NCI-H2171 (cell line): ENCODE data around the gene BARX1.
"Not testable (repeated sequence)": the region's sequence is repeated elsewhere in the genome, so short reads cannot be mapped to it uniquely, and the experiment has no call there.

ENCODE experiments used
- DNase-seq: peaks from one replicate; lab custom pipeline; 2025; lab: John Stamatoyannopoulos, UW

Gene BARX1

DNA sequence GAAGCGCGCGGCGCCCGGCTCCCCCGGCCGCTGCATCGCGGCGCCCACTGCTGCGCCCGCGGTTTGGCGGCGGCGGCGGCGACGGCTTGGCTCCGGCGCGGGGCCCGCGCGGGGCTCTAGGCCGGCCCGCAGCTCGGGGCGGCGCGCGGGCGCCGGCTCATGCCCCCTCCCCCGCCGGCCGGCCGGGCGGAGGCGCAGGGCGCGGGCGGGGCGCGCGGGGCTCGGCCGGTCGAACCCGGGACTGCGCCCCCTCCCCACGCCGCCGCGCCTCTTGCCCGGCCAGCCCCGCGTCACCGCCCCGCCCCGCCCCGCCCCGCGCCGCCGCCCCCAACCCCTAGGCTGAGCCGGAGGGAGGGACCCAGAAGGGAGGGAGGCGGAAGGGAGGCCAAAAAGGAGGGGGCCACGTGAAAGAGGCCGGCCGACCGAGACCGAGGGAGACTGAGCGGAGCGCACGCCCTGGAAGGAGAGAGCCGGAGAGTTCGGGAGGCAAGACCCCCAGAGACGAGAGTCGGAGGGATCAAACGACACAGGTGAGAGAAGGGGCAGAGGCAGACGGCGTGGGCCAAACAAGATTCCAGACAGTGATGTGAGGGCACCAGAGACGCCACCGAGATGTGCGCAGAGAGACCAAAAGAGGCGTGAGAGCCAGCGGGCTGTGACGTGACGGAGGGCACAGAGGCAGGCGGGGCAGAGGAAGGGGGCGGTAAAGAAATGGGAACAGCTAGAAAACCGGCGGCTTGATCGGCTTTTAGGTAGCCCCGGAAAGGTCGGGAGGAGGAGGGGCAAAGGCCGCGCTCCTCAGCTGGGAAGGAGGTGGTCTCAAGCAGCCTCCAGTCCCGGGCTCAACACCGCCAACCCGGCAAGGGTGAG, at the start of gene BARX1:
TSS of gene BARX1 (minus strand) at position 245 of the 870 bp plus-strand sequence. CDS start at position 36, 209 bp downstream.
- DNase-seq: peak; percentile 50

DNA sequence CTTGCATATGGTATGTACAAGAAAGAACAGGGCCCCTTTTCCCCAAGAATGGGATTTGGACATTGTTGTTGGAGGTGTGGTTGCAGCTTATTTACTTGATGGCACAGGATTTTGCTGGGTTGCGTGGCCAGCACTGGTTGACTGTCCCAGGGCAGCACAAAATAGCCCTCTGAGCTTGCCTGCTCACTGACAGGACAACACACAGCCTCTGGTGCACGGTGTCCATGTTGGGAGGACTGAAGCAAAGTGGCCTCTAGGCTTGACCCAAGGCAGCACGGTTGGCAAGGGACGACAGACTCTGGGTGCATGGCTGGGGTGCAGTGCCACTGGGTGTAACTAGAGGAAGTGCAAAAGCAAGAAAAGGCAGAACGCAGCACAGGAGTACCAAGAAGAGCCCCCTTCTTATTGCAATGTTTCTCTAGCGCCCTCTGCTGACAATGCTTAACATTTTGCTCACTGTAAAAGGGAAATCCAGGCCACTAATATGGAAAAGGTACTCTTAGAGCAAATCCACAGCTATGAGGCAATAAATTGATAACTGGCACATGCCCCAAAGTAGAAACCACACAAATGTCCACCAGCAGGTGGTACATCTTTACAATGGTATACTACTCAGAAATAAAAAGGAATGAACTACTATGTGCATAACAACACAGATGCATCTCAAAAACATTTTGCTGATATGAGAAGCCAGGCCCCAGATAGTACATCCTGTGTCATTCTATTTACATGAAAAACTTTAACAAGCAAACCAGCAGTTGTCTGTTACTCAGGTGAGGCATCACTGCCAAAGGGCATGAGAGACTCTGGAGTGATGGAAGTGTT, 47.4 kb upstream of the BARX1 start:
- peak; percentile 54 for DNase-seq

- DNase-seq: no peak
Observed at GRCh38 chr9:93996863-93997262, 41.7 kb upstream of the BARX1 start.

GRCh38 chr9:93996367-93996766, 41.2 kb upstream of the BARX1 start:
- no peak for DNase-seq

DNA sequence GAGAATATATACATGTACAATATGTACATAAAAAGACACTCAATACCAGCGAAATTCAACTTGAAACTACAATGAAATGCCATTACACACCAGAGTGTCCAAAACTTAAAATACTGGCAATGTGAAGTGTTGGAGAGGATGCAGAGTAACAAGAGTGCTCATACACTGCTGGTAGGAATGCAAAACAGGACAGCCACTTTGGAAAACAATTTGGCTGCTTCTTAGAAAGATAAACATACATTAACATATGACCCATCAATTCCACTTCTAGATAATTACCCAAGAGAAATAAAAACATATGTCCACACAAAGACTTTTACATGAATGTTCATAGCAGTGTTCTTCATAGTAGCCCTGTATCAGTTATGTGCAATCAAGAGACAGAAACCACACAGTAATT, 39.4 kb upstream of the BARX1 start:
- DNase-seq: no peak

- DNase-seq: no peak
Observed at GRCh38 chr9:93994132-93994531, 39.0 kb upstream of the BARX1 start.

DNA sequence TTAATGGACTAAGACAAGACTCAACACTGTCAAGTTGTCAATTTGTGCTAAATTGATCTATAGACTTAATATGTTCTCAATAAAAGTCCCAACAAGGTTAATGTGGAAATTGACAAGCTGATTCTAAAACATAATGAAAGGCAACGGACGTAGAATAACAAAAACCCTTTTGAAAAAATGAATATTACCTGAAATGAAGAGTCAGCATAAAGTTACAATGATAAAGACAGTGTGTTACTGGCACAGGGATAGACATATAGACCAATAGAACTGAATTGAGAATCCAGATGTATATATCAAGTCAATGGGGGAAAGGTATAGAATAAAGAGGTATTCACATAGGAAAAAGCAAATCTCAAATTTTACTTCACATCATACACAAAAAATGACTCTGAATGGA, 37.7 kb upstream of the BARX1 start:
- DNase-seq: no peak

DNA sequence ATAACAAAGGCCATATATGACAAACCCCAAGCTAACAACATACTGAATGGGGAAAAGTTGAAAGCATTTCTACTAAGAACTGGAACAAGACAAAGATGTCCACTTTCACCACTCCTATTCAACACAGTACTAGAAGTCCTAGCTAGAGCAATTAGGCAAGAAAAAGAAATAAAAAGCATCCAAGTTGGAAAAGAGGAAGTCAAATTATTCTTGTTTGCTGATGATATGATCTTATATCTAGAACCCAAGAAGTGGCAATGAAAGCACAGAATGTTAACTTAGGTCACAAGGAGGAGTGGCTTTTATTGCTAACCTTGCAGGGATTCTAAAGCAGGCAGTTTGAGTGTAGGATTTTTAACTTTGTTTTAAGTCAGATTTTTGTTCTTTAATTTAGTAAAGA, 35.3 kb upstream of the BARX1 start:
- DNase-seq: no peak

GRCh38 chr9:93988056-93988455, 32.9 kb upstream of the BARX1 start:
- DNase-seq: no peak

DNA sequence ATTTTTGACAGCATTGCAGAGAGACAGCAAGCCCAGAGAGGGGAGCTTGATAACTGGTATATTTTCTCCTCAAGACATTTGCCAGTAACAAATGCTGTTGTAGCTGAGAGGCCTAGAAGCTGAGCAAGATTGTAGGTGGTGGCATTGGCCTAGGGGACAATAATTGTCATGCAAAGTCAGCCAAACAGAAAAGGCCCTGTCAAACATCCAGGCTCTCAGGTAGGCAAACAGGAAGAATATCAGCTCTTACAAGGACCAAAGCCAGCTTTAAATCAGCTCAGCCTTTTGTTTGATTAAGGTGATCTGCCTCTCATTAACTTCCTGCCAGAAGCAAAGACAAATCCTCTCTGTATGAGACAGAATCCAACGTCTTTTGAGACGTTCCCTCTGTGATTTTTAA, 29.7 kb upstream of the BARX1 start:
- DNase-seq: no peak

DNA sequence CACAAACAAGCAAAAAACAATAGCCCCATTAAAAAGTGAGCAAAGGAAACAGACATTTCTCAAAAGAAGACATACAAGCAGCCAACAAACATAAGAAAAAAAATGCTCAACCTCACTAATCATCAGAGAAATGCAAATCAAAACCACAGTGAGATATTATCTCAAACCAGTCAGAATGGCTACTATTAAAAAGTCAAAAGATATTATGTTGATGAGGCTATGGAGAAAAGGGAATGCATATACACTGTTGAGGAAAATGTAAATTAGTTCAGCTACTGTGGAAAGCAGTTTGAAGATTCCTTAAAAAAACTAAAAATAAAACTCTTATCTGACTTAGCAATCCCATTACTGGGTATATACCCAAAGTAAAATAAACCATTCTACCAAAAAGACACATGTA, 28.7 kb upstream of the BARX1 start:
- DNase-seq: no peak

DNA sequence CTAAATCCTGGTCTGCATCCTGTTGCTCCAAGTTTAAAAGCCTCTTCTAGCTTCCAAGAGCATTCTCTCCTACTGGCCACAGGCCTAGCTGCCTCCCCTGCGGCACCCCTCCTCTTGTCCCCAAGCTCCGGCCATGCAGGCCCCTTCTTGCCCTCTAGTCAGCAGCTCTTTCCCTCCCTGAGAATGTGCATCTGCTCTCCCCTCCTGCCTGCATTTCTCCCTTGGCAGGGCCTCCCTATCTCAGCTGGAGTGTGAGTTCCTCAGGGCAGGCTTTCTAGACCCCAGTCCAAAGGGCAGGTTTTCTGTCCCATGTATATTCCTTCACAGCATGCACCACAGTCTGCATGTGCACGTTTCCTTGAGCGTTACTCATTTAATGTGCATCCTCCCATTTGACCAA, 24.6 kb upstream of the BARX1 start:
- DNase-seq: no peak

GRCh38 chr9:93978551-93978950, 23.4 kb upstream of the BARX1 start:
- no peak for DNase-seq

DNA sequence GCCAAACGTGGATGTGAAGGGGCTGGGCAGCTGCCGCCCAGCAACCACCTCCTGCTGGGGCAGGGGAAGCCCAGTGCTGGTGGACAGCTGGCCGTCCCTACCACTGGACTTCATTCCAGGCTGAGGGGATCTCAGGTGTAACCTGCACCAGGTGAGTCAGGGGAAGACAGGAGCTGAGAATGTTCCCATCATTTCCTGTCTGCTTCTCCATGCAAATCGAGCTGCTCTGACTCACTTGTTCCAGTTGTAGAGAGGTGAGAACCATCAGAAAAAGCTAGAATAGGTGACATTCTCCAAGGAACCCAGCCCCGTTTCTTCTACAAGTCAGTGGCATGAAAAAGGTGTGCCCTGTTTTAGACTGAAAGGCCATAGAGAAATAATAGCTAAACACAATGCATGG, 21.8 kb upstream of the BARX1 start:
- no peak for DNase-seq

GRCh38 chr9:93976081-93976480, 20.9 kb upstream of the BARX1 start:
- no peak for DNase-seq

GRCh38 chr9:93975262-93975661, 20.1 kb upstream of the BARX1 start:
- no peak for DNase-seq

DNA sequence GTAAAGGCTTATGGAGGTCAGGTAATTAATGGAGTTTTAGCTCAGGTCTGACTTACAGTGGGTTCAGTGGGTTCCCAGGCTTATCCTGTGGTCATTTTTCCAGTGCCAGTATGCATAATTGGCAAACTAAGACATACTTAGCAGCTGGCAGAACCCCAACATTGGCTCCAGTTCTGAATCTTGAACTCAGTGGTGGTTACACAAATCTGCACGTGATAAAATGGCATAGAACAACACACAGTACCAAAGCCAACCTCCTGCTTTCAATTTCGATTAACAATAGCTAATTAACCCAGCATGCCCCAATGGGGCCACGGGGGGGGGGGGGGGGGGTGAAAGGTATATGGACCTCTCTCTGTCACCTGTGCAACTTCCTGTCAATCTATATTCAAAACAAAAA, 19.0 kb upstream of the BARX1 start:
- no peak for DNase-seq

DNA sequence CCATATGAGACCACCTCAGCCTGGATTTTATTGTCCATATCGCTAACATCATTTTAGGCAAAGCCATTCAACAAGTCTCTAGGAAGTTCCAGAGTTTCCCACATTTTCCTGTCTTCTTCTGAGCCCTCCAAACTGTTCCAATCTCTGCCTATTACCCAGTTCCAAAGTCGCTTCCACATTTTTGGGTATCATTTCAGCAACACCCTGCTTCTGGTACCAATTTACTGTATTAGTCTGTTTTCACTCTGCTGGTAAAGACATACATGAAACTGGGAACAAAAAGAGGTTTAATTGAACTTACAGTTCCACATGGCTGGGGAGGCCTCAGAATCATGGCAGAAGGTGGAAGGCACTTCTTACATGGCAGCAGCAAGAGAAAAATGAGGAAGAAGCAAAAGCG, 17.5 kb upstream of the BARX1 start:
- DNase-seq: not testable (repeated sequence)

- DNase-seq: no peak
Observed at GRCh38 chr9:93969328-93969661, 14.1 kb upstream of the BARX1 start.

GRCh38 chr9:93968451-93969327, 13.5 kb upstream of the BARX1 start:
- DNase-seq: no peak

DNA sequence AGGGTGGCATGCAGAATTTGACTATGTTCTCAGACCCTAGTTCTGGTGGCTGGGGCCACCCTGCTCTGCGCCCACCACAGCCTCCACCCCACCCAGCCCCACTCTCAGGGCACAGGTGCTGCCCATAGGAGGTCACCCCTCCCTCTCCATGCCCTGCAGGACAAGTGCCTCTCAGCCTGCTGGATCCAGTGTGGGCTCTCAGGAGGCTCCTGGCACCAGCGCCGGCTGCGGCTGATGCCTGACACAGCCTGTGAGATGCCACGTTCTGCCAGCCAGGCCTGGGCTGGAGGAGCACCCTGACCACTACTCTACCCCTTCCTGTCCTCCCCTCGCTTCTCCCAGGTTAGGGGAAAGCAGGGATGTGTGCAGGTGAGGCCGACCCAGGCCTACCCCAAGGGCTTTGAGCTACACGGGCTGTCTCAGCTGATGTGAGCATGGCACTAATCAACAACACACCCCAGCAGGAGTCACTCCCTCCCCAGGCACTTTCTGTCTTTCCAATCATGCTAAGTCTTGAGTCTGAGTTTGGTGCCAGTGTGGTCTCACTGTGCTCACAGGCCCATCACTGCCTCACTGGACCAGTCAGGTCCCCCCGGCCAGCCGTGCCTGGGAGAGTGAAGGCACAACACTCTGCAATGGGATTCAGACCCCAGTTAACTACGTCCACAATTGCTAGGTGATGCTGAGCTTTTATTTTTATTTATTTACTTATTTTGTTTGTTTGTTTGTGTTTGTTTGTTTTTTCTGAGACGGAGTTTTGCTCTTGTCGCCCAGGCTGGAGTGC, 12.1 kb upstream of the BARX1 start:
- no peak for DNase-seq
